ENCODE data around the gene FOXL3. TPM values are rescaled to one million over a fixed set of nuclear protein-coding genes. Genes with fewer than 3 reads are reported as not detected.

Gene FOXL3
- total and polyA plus RNA-seq, 4 donors = not detected

DNA sequence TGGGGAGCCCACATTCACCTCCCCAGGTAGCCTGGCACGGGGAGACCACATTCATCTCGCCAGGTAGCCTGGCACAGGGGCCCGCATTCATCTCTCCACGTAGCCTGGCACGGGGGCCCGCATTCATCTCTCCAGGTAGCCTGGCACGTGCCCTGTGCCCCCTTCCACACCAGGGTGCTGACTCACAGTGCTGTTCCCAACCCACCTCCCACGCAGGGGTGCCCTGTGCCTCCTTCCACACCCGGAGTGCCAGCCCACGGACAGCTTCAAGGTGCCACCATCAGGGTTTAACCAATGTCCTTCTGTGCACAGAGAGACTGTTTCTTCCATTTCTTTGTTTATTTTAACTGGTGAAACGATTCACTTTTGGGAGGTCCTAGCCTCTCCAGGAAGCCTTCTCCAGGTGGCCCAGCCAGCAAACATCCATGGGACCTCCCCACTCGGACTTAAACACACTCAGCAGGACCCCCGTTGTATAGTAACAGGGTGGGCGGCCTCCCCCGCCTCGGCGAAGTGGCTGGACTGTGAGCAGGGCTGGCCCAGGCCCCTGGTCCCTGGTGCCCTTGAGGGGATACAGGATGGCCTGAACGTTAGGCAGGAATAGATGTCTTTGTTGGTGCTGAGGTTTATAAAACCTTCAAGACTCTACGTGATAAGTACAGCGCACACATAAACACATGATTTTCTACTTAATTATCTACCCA lies 41.1 kb upstream of the FOXL3 start:
- Histone ChIP-seq H3K4me3 (ENCODE audit: low read depth in 1 of 3, low read length in 3 of 3) (no peak overlapping the region), H3K36me3 (ENCODE audit: control insufficient read depth in 4 of 4, insufficient read depth in 3 of 4, low read depth in 1 of 4, low read length in 3 of 4) (peaks cover 20 to 74% (median 40%) of the 10 kb centered on the region in 4 donors), H3K9me3 (ENCODE audit: control insufficient read depth in 4 of 4, low read length in 3 of 4) (no peaks in the 10 kb centered on the region), H3K27ac (ENCODE audit: low read depth in 1 of 2, low read length in 2 of 2) (no peak overlapping the region), H3K4me1 (ENCODE audit: control insufficient read depth in 4 of 4, insufficient read depth in 4 of 4, low read length in 3 of 4) (peaks cover 0 to 10% (median 5%) of the 10 kb centered on the region in 4 donors), H3K27me3 (ENCODE audit: control insufficient read depth in 4 of 4, insufficient read depth in 4 of 4, low read length in 3 of 4) (no peaks in the 10 kb centered on the region), H3K9ac (ENCODE audit: low read depth in 1 of 2, low read length in 2 of 2) (no peak overlapping the region)
- no peak for DNase-seq (ENCODE audit: low spot score)
- WGBS = 92% methylated on average over 20 of the region's 20 CpGs
- no peak for TF ChIP-seq HNF4A (conservative IDR thresholded peaks at IDR 0.05)
- no peak for TF ChIP-seq GABPA (IDR thresholded peaks at IDR 0.05 in 1 of 2, conservative IDR thresholded peaks at IDR 0.05 in 1 of 2)
- TF ChIP-seq NR2F2 (IDR thresholded peaks at IDR 0.05) = no peak
- no peak for TF ChIP-seq ZBTB33 (IDR thresholded peaks at IDR 0.05)
- TF ChIP-seq, protein P1, sequence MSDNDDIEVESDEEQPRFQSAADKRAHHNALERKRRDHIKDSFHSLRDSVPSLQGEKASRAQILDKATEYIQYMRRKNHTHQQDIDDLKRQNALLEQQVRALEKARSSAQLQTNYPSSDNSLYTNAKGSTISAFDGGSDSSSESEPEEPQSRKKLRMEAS (IDR thresholded peaks at IDR 0.05) = no peak
- no peak for TF ChIP-seq SP1 (IDR thresholded peaks at IDR 0.05)
- TF ChIP-seq FOXA1 (IDR thresholded peaks at IDR 0.05) = no peak
- TF ChIP-seq CTCF (IDR thresholded peaks at IDR 0.05; ENCODE audit: low read depth, low read length, missing input control) = no peak

DNA sequence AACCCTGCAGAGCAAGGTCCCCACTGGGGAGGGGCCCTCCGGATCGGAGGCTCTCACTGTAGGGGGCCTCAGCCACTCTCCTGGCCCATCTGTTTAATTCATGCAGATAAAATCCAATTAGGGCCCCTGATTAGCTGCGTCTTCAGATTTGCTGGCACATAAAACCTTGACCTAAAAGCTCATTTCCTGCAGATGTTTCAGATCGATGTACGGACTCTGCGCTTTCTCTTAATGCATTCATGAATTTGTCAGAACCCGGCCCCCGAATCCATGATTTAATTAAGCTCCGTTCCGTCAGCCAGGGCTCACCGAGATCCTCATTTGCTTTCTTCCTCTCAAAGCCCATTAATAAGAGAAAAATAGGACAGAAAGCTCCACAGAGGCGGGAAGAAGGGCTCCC lies 40.0 kb upstream of the FOXL3 start:
- Histone ChIP-seq H3K27me3 (ENCODE audit: control insufficient read depth in 4 of 4, insufficient read depth in 4 of 4, low read length in 3 of 4) (no peaks in the 10 kb centered on the region), H3K4me3 (ENCODE audit: low read depth in 1 of 3, low read length in 3 of 3) (no peak overlapping the region), H3K9ac (ENCODE audit: low read depth in 1 of 2, low read length in 2 of 2) (no peak overlapping the region), H3K27ac (ENCODE audit: low read depth in 1 of 2, low read length in 2 of 2) (no peak overlapping the region), H3K36me3 (ENCODE audit: control insufficient read depth in 4 of 4, insufficient read depth in 3 of 4, low read depth in 1 of 4, low read length in 3 of 4) (peaks cover 20 to 69% (median 39%) of the 10 kb centered on the region in 4 donors), H3K4me1 (ENCODE audit: control insufficient read depth in 4 of 4, insufficient read depth in 4 of 4, low read length in 3 of 4) (peaks cover 0 to 6% (median 3%) of the 10 kb centered on the region in 4 donors), H3K9me3 (ENCODE audit: control insufficient read depth in 4 of 4, low read length in 3 of 4) (no peaks in the 10 kb centered on the region)
- WGBS = 91% methylated on average over 12 of the region's 12 CpGs
- TF ChIP-seq HNF4A (conservative IDR thresholded peaks at IDR 0.05) (no peak), NR2F2 (IDR thresholded peaks at IDR 0.05) (no peak), EGR1 (IDR thresholded peaks at IDR 0.05; ENCODE audit: low read depth in 2 of 2) (no peak), RAD21 (IDR thresholded peaks at IDR 0.05) (no peak), JUND (IDR thresholded peaks at IDR 0.05) (no peak), REST (IDR thresholded peaks at IDR 0.05) (no peak), FOXA2 (IDR thresholded peaks at IDR 0.05) (no peak), RXRA (IDR thresholded peaks at IDR 0.05) (no peak), YY1 (IDR thresholded peaks at IDR 0.05) (no peak), HNF4G (IDR thresholded peaks at IDR 0.05) (no peak), TAF1 (conservative IDR thresholded peaks at IDR 0.05) (no peak), ZBTB33 (IDR thresholded peaks at IDR 0.05) (no peak), FOXA1 (IDR thresholded peaks at IDR 0.05) (no peak), CTCF (IDR thresholded peaks at IDR 0.05; ENCODE audit: low read depth, low read length, missing input control) (no peak)
- TF ChIP-seq, protein P1 (IDR thresholded peaks at IDR 0.05) = no peak
- TF ChIP-seq, protein P2, sequence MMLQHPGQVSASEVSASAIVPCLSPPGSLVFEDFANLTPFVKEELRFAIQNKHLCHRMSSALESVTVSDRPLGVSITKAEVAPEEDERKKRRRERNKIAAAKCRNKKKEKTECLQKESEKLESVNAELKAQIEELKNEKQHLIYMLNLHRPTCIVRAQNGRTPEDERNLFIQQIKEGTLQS (IDR thresholded peaks at IDR 0.05) = no peak
- no peak for DNase-seq (ENCODE audit: low spot score)

Measured in liver (tissue), 9 donors.